Adrenal gland (tissue), 12 donors: ENCODE measurements around the gene SLC44A2. TPM values are rescaled to one million over a fixed set of nuclear protein-coding genes. Genes with fewer than 3 reads are reported as not detected.

ENCODE experiments used
- DNase-seq, 7 donors: peaks; one replicate each; pipeline ENCODE4 v3.0.0-alpha.2; 2019 to 2020
- H3K27ac ChIP-seq, 5 donors: fragments of 200-600 bp; sonication (generic) in 4 of 5; 1 replicate in 3 of 5; 2 replicates in 2 of 5; pipeline versions ENCODE4 v1.5.1 to v1.8.0; 2016 to 2020; ENCODE audit warnings: mild to moderate bottlenecking in 1 of 5
- H3K27me3 ChIP-seq: fragments of 200-600 bp; 2 replicates; pipeline ENCODE4 v1.8.0; 2021
- H3K36me3 ChIP-seq, 2 donors: fragments of 200-600 bp; replicated peaks in 1 of 2; 1 replicate in 1 of 2; 2 replicates in 1 of 2; pipeline versions ENCODE4 v1.5.1 to v1.8.0; 2018 to 2022
- H3K4me1 ChIP-seq, 2 donors: fragments of 200-600 bp; replicated peaks in 1 of 2; 1 replicate in 1 of 2; 2 replicates in 1 of 2; pipeline versions ENCODE4 v1.5.1 to v1.8.0; 2018 to 2021
- H3K4me3 ChIP-seq, 4 donors: fragments of 200-600 bp; sonication (generic) in 3 of 4; one replicate each; pipeline ENCODE4 v1.5.1; 2016 to 2018
- H3K9me3 ChIP-seq, 3 donors: fragments of 200-600 bp; sonication (generic) in 1 of 3; replicated peaks in 1 of 3; 1 replicate in 2 of 3; 2 replicates in 1 of 3; pipeline versions ENCODE4 v1.5.1 to v1.8.0; 2016 to 2021
- POLR2A ChIP-seq, 2 donors: fragments of 450-650 bp; IDR thresholded peaks; one replicate each; pipeline ENCODE4 v1.6.1; 2017; ENCODE audit warnings: antibody characterized with exemption in 2 of 2, mild to moderate bottlenecking in 2 of 2, moderate library complexity in 1 of 2
- WGBS, 4 donors: extraction: QIAGEN DNeasy Blood & Tissue Kit in 2 of 4; methylation state at CpG; one replicate each; pipeline versions ENCODE4 v1.1.5 to v1.1.7; 2013 to 2017; 5-methylcytosine and 5-hydroxymethylcytosine counted together
- intact Hi-C, 2 donors: fragments of 100-400 bp; cut with DNase I; formaldehyde crosslinking; loops; one replicate each; pipeline versions ENCODE4 v1.14.1 to v1.15.0; 2022 to 2023
- polyA plus RNA-seq, 3 donors: library from polyadenylated mRNA; stranded (reverse); fragments of 200-250 nt in 2 of 3; fragments of 350-450 nt in 1 of 3; fragmentation: Illumina TruSeq in 1 of 3; extraction: RNeasy Lipid Tissue Mini Kit (QIAGEN cat#74804) in 1 of 3; gene quantifications; one replicate each; pipeline ENCODE4 v1.2.3, GENCODE V29; 2013 to 2014
- total RNA-seq, 9 donors: library from RNA; depleted of rRNA in 4 of 9; stranded (reverse); fragments of >200 nt in 4 of 9; fragments of 120-200 nt in 1 of 9; fragmentation: NEBNext Ultra II Directional in 1 of 9; extraction: Animal tissue kit (Norgen Biotek cat#: 25700) in 1 of 9; gene quantifications; one replicate each; pipeline versions ENCODE4 v1.1.0 to v1.2.4, GENCODE V29; 2013 to 2023
- TF ChIP-seq, protein P1 (sequence below), 6 experiments: fragments of 450-650 bp in 4 of 6; fragments of 200-600 bp in 2 of 6; sonication (generic) in 1 of 6; IDR thresholded peaks; 1 replicate in 5 of 6; 2 replicates in 1 of 6; pipeline versions ENCODE4 v1.5.1 to v1.8.0; 2016 to 2021; ENCODE audit warnings: antibody characterized with exemption in 6 of 6, mild to moderate bottlenecking in 2 of 6, moderate library complexity in 1 of 6
- donor health status: healthy with polysubstance abuse.
- donor health status: Bipolar disorder and iron deficiency.
- donor health status: DM: yes; HTN: yes; CAD: no.
- donor health status: DM: no; HTN: no; CAD: no.
- donor health status: DM: no; HTN: no; CAD: no.
- donor health status: DM: yes; HTN: yes; CAD: no.

The SLC44A2 gene
- total and polyA plus RNA-seq, 12 donors, result 20.4 to 188 (median 87.4) TPM

GRCh38 chr19:10648360-10648759 is 23.0 kb downstream of the SLC44A2 start:
- TF ChIP-seq, protein P1, sequence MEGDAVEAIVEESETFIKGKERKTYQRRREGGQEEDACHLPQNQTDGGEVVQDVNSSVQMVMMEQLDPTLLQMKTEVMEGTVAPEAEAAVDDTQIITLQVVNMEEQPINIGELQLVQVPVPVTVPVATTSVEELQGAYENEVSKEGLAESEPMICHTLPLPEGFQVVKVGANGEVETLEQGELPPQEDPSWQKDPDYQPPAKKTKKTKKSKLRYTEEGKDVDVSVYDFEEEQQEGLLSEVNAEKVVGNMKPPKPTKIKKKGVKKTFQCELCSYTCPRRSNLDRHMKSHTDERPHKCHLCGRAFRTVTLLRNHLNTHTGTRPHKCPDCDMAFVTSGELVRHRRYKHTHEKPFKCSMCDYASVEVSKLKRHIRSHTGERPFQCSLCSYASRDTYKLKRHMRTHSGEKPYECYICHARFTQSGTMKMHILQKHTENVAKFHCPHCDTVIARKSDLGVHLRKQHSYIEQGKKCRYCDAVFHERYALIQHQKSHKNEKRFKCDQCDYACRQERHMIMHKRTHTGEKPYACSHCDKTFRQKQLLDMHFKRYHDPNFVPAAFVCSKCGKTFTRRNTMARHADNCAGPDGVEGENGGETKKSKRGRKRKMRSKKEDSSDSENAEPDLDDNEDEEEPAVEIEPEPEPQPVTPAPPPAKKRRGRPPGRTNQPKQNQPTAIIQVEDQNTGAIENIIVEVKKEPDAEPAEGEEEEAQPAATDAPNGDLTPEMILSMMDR (IDR thresholded peaks at IDR 0.05), result no peak
- TF ChIP-seq POLR2A (IDR thresholded peaks at IDR 0.05), result no peak
- Histone ChIP-seq H3K4me1 (peaks cover 10 to 20% of the 10 kb centered on the region in 2 donors), H3K27me3 (no peaks in the 10 kb centered on the region), H3K36me3 (no peaks in the 10 kb centered on the region), H3K4me3 (no peak overlapping the region), H3K9me3 (no peaks in the 10 kb centered on the region), H3K27ac (no peak overlapping the region)
- 87 to 91% (median 90%) methylated on average over 4 of the region's 4 CpGs for WGBS, 4 donors
- intact Hi-C loops, result no loop called here
- DNase-seq, result no peak

GRCh38 chr19:10651851-10652250 is 26.5 kb downstream of the SLC44A2 start:
- Histone ChIP-seq H3K27me3 (no peaks in the 10 kb centered on the region), H3K9me3 (no peaks in the 10 kb centered on the region), H3K36me3 (no peaks in the 10 kb centered on the region), H3K27ac (no peak overlapping the region), H3K4me1 (peaks cover 23 to 33% of the 10 kb centered on the region in 2 donors), H3K4me3 (no peak overlapping the region)
- intact Hi-C loops, result loop anchor here in 1 of 2 donors (5.0 kb wide), 1 partner anchor 45 kb away; no protein-coding TSS in a partner anchor
- DNase-seq, result no peak
- no peak for TF ChIP-seq POLR2A (IDR thresholded peaks at IDR 0.05)
- TF ChIP-seq, protein P1 (IDR thresholded peaks at IDR 0.05), result no peak
- WGBS, 4 donors, result 32 to 49% (median 39%) methylated on average over 4 of the region's 4 CpGs

DNA sequence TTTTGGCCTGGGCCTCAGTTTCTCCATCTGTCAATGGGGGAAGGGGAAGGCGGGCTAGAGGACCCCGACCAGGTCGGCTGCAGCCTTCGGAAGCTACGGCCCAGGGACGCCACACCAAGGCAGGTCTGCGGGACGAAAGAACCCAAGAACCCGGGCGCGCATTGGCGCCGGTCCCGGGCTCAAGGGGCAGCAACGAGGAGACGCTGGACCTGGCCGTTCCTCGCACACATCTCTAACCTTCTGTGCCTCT is 28.1 kb downstream of the SLC44A2 start:
- Histone ChIP-seq H3K4me1 (peaks cover 26 to 47% of the 10 kb centered on the region in 2 donors), H3K4me3 (peak overlapping the region; percentile 84 to 98 (median 91)), H3K27ac (peak overlapping the region; percentile 98 to 100 (median 99)), H3K9me3 (no peaks in the 10 kb centered on the region), H3K27me3 (no peaks in the 10 kb centered on the region), H3K36me3 (no peaks in the 10 kb centered on the region)
- WGBS, 4 donors, result 0 to 1% (median 0%) methylated on average over 13 to 18 of the region's 18 CpGs; no CpG with 5 or more reads in 1 of the 4 donors
- TF ChIP-seq POLR2A (IDR thresholded peaks at IDR 0.05), result no peak
- TF ChIP-seq, protein P1 (IDR thresholded peaks at IDR 0.05), result no peak
- DNase-seq, result no peak
- intact Hi-C loops, result loop anchor here in 1 of 2 donors (5.0 kb wide), 1 partner anchor 44 kb away; no protein-coding TSS in a partner anchor

DNA sequence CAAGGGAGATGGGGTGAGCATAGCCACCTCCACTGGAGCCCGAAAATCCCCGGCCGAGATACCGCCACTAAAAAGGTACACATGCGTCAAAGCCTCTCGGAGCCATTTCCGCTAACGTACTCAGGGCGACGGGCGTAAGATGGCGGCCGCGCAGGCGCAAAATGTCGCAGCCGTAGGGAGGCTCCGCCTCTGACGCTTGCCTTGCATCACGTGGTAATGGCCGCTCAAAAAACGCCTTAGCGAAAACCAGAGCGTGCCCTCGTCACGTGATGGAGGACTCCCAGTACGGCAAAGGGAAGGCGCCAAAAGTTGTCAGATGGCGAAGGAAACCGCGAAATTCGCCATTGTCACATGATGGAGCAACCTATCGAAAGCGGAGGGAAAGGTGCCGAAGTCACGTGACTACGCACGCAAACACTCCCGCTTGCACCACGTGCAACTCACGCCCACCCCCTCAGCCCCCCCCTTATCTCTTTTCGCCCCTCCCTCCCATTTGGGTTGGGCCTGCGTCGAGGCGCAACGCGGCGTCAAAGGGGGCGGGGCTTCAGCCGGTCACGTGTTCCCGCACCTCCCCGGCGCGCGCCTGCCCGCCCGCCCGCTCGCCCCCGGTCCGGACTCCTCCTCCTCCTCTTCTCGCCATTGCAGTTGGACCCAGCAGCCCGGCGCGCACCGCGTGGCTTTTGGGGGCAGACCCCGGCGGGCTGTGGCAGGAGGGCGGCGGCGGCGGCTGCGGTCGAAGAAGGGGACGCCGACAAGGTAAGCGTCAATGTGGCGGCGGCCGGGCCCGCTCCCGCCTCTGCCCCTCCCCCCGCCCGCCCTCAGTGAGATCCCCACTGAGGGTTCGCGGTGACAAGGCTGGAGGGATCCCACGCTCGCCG is 28.6 kb downstream of the SLC44A2 start, which contains the start of gene ILF3:
TSS of gene ILF3 (plus strand) at position 615 of the 878 bp plus-strand sequence. CDS start 16,260 bp downstream, outside the sequence.
- peak; percentile 96 to 98 for TF ChIP-seq POLR2A (IDR thresholded peaks at IDR 0.05)
- TF ChIP-seq, protein P1 (IDR thresholded peaks at IDR 0.05), result peak in 1 of 6 experiments; percentile 12
- 0 to 3% (median 1%) methylated on average over 8 to 91 of the region's 91 CpGs for WGBS, 4 donors
- H3K4me1 ChIP-seq, result peaks cover 32 to 52% of the 10 kb centered on the region in 2 donors
- intact Hi-C loops, result loop anchor here in 1 of 2 donors (5.0 kb wide), 1 partner anchor 43 kb away; no protein-coding TSS in a partner anchor
- peak within 1 kb of the TSS; percentile 90 to 99 (median 93) for H3K4me3 ChIP-seq
- peak; percentile 100 for DNase-seq
- H3K9me3 ChIP-seq, result no peaks in the 10 kb centered on the region
- no peaks in the 10 kb centered on the region for H3K36me3 ChIP-seq
- H3K27ac ChIP-seq, result peak within 1 kb of the TSS; percentile 98 to 100 (median 99)
- no peaks in the 10 kb centered on the region for H3K27me3 ChIP-seq
